Measurements from ENCODE around the gene CLIC4.
"Not testable (repeated sequence)": the region's sequence is repeated elsewhere in the genome, so short reads cannot be mapped to it uniquely, and the experiment has no call there.

The CLIC4 gene

GRCh38 chr1:24744911-24745710 is at the start of gene CLIC4:
CLIC4 (plus strand) TSS chr1:24745447; CDS start chr1:24745554, 107 bp downstream.
- DNase-seq (ENCODE audit: low spot score), result peak; percentile 100

GRCh38 chr1:24696041-24696755 is 49.0 kb upstream of the CLIC4 start:
- DNase-seq (ENCODE audit: low spot score), result no peak

GRCh38 chr1:24696756-24697330 is 48.4 kb upstream of the CLIC4 start:
- DNase-seq (ENCODE audit: low spot score), result no peak

- DNase-seq (ENCODE audit: low spot score), result not testable (repeated sequence)
Measured at GRCh38 chr1:24697453-24698001, 47.7 kb upstream of the CLIC4 start.

- DNase-seq (ENCODE audit: low spot score), result not testable (repeated sequence)
Measured at GRCh38 chr1:24698326-24698725, 46.9 kb upstream of the CLIC4 start.

GRCh38 chr1:24699628-24700027 is 45.6 kb upstream of the CLIC4 start:
- DNase-seq (ENCODE audit: low spot score), result no peak

GRCh38 chr1:24702511-24703293 is 42.5 kb upstream of the CLIC4 start:
- DNase-seq (ENCODE audit: low spot score), result peak; percentile 79

GRCh38 chr1:24704411-24705259 is 40.6 kb upstream of the CLIC4 start:
- no peak for DNase-seq (ENCODE audit: low spot score)

- DNase-seq (ENCODE audit: low spot score), result peak; percentile 84
Measured at GRCh38 chr1:24705260-24706073, 39.8 kb upstream of the CLIC4 start.

- not testable (repeated sequence) for DNase-seq (ENCODE audit: low spot score)
Measured at GRCh38 chr1:24706074-24706389, 39.2 kb upstream of the CLIC4 start.

GRCh38 chr1:24707687-24708086 is 37.6 kb upstream of the CLIC4 start:
- no peak for DNase-seq (ENCODE audit: low spot score)

GRCh38 chr1:24708938-24709337 is 36.3 kb upstream of the CLIC4 start:
- no peak for DNase-seq (ENCODE audit: low spot score)

GRCh38 chr1:24709791-24710441 is 35.3 kb upstream of the CLIC4 start:
- DNase-seq (ENCODE audit: low spot score), result no peak

GRCh38 chr1:24711329-24711728 is 33.9 kb upstream of the CLIC4 start:
- DNase-seq (ENCODE audit: low spot score), result no peak

GRCh38 chr1:24713176-24713575 is 32.1 kb upstream of the CLIC4 start:
- DNase-seq (ENCODE audit: low spot score), result no peak

- DNase-seq (ENCODE audit: low spot score), result no peak
Measured at GRCh38 chr1:24713736-24714135, 31.5 kb upstream of the CLIC4 start.

- no peak for DNase-seq (ENCODE audit: low spot score)
Measured at GRCh38 chr1:24714859-24715520, 30.3 kb upstream of the CLIC4 start.

- no peak for DNase-seq (ENCODE audit: low spot score)
Measured at GRCh38 chr1:24715658-24716057, 29.6 kb upstream of the CLIC4 start.
